CD4-positive, alpha-beta T cell treated with Interleukin-15 for 4 hours (primary cell): ENCODE results near the gene NT5C2.
"Not testable (repeated sequence)": the region's sequence is repeated elsewhere in the genome, so short reads cannot be mapped to it uniquely, and the experiment has no call there.

Experiments used
- DNase-seq: peaks from one replicate; pipeline ENCODE4 v3.0.0-alpha.2; 2020; ENCODE audit warnings: low spot score

Gene NT5C2

GRCh38 chr10:103193107-103193819, at the start of gene NT5C2:
TSS of gene NT5C2 (minus strand) at chr10:103193272. CDS start at chr10:103174958, 18,314 bp downstream.
- DNase-seq, result peak; percentile 66

GRCh38 chr10:103241262-103242011, 48.4 kb upstream of the NT5C2 start:
- DNase-seq, result no peak

GRCh38 chr10:103238506-103239252, 45.6 kb upstream of the NT5C2 start:
- DNase-seq, result no peak

- no peak for DNase-seq
Observed at GRCh38 chr10:103235775-103236174, 42.7 kb upstream of the NT5C2 start.

GRCh38 chr10:103232772-103233488, 39.9 kb upstream of the NT5C2 start:
- no peak for DNase-seq

GRCh38 chr10:103232131-103232673, 39.1 kb upstream of the NT5C2 start:
- DNase-seq, result no peak

- DNase-seq, result no peak
Observed at GRCh38 chr10:103231047-103231551, 38.0 kb upstream of the NT5C2 start.

- DNase-seq, result no peak
Observed at GRCh38 chr10:103227416-103227815, 34.3 kb upstream of the NT5C2 start.

GRCh38 chr10:103225939-103226338, 32.9 kb upstream of the NT5C2 start:
- DNase-seq, result no peak

GRCh38 chr10:103224721-103225120, 31.6 kb upstream of the NT5C2 start:
- not testable (repeated sequence) for DNase-seq

- no peak for DNase-seq
Observed at GRCh38 chr10:103224133-103224532, 31.1 kb upstream of the NT5C2 start.

- DNase-seq, result not testable (repeated sequence)
Observed at GRCh38 chr10:103216362-103216761, 23.3 kb upstream of the NT5C2 start.

GRCh38 chr10:103215601-103216000, 22.5 kb upstream of the NT5C2 start:
- DNase-seq, result no peak

GRCh38 chr10:103210262-103210661, 17.2 kb upstream of the NT5C2 start:
- not testable (repeated sequence) for DNase-seq

- not testable (repeated sequence) for DNase-seq
Observed at GRCh38 chr10:103207643-103208042, 14.6 kb upstream of the NT5C2 start.

- DNase-seq, result no peak
Observed at GRCh38 chr10:103207141-103207540, 14.1 kb upstream of the NT5C2 start.

GRCh38 chr10:103206715-103207114, 13.6 kb upstream of the NT5C2 start:
- not testable (repeated sequence) for DNase-seq

- DNase-seq, result not testable (repeated sequence)
Observed at GRCh38 chr10:103205401-103205800, 12.3 kb upstream of the NT5C2 start.

- no peak for DNase-seq
Observed at GRCh38 chr10:103204353-103205255, 11.5 kb upstream of the NT5C2 start.

- no peak for DNase-seq
Observed at GRCh38 chr10:103203466-103203865, 10.4 kb upstream of the NT5C2 start.
